Epithelial cell of esophagus (primary cell): ENCODE data around the gene TMEM151B.
"Not testable (repeated sequence)": the region's sequence is repeated elsewhere in the genome, so short reads cannot be mapped to it uniquely, and the experiment has no call there.

Experiments used
- DNase-seq: peaks from one replicate; pipeline ENCODE4 v3.0.0; 2010; ENCODE audit warnings: low read depth
- H3K4me3 ChIP-seq: 2 replicates; pipeline ENCODE4 v1.5.1; 2011; ENCODE audit warnings: mild to moderate bottlenecking, low read length, control low read depth
- TF ChIP-seq, protein P1 (sequence below): IDR thresholded peaks from 2 replicates; pipeline ENCODE4 v1.5.1; 2011; ENCODE audit warnings: low read depth, mild to moderate bottlenecking, low read length, control low read depth, inconsistent platforms; ENCODE audit not compliant: insufficient read depth; ENCODE audit errors: missing control alignments

Gene TMEM151B

DNA sequence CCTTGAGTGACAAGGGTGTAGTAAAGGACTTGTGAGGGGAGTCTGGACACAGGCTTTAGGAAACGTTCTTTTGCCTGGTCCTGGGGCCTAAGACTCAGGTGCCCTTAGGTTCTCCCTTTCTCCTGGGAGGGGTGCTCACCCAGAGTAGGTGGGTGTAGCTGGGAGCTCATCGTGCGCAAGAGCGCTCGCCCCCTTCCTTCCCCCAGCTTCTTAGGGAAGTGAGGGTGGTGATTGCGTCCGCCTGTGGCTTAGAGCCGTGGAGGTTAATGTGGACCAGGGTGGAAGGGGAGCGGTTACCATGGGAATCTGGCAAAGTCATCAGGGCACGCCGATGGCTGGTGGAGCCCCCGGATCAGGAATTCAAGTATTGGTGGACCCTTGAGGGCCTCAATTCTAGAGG is 46.2 kb downstream of the TMEM151B start:
- TF ChIP-seq, protein P1, sequence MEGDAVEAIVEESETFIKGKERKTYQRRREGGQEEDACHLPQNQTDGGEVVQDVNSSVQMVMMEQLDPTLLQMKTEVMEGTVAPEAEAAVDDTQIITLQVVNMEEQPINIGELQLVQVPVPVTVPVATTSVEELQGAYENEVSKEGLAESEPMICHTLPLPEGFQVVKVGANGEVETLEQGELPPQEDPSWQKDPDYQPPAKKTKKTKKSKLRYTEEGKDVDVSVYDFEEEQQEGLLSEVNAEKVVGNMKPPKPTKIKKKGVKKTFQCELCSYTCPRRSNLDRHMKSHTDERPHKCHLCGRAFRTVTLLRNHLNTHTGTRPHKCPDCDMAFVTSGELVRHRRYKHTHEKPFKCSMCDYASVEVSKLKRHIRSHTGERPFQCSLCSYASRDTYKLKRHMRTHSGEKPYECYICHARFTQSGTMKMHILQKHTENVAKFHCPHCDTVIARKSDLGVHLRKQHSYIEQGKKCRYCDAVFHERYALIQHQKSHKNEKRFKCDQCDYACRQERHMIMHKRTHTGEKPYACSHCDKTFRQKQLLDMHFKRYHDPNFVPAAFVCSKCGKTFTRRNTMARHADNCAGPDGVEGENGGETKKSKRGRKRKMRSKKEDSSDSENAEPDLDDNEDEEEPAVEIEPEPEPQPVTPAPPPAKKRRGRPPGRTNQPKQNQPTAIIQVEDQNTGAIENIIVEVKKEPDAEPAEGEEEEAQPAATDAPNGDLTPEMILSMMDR, result no peak
- DNase-seq, result no peak
- H3K4me3 ChIP-seq, result no peak overlapping the region

DNA sequence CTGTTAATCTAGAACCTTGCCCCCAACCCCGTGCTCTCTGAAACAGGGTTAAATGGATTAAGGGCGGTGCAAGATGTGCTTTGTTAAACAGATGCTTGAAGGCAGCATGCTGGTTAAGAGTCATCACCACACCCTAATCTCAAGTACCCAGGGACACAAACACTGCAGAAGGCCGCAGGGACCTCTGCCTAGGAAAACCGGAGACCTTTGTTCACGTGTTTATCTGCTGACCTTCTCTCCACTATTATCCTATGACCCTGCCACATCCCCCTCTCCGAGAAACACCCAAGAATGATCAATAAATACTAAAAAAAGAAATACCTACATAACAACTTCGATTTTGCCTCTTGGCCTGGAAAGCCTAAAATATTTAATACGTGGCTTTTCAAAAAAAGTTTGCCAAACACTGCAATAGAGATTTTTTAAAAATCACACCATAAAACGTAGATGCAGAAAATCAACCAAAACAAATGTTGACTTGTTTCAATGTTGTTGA is 46.9 kb downstream of the TMEM151B start:
- H3K4me3 ChIP-seq, DNase-seq: not testable (repeated sequence)

DNA sequence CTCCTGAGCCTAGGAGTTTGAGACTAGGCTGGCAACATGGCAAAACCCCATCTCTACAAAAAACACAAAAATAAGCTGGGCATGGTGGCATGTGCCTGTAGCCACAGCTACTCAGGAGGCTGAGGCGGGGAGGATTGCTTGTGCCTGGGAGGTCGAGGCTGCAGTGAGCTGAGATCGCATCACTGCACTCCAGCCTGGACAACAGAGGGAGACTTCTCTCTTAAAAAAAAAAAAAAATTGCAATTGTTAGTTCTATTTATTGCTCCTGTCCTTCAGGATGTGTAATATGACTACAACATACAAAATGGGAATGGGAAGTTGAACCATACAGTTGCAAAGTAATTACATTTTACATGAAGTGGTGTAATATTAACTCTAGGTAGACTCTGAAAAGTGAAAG is 51.0 kb downstream of the TMEM151B start:
- H3K4me3 ChIP-seq, result no peak overlapping the region
- DNase-seq, result no peak
- TF ChIP-seq, protein P1, result no peak

DNA sequence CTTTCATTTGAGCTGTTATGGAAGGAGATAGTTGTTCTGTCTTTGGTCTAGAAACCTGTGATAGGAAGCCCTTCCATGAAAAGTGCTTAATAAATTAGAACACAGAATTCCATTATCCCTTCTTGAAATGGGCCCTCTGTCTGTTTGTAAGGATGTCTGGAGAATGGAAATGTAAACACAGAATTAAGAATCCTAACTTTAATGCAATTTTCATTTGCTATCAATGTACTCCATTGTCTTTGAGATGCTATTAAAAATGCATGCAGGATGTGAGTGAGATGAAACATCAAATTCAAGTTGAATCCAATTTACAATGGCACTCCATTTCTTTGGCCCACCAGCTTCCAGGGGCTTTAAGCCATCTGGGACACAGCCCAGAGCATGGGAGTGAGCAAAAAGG is 56.8 kb downstream of the TMEM151B start:
- TF ChIP-seq, protein P1, result no peak

DNA sequence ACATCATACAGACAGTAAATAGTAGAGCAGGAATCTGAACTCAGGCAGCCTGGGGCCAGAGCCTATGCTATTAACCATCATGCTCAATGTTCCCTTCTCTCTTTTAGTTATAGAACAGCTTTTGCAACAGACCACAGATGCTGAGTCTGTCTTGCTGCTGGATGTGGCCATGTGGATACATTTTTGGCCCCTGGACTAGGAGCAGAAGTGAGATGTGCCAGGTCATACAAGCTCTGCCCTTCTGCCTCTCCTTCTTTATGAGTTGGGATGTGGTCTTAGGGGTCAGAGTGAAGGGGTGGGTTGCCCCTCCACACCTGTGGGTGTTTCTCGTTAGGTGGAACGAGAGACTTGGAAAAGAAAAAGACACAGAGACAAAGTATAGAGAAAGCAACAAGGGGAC is 57.5 kb downstream of the TMEM151B start:
- no peak for DNase-seq
- TF ChIP-seq, protein P1, result no peak
- H3K4me3 ChIP-seq, result no peak overlapping the region

More for the DNA sequence above, 56.8 kb downstream of the TMEM151B start:
- no peak for DNase-seq
- no peak overlapping the region for H3K4me3 ChIP-seq

DNA sequence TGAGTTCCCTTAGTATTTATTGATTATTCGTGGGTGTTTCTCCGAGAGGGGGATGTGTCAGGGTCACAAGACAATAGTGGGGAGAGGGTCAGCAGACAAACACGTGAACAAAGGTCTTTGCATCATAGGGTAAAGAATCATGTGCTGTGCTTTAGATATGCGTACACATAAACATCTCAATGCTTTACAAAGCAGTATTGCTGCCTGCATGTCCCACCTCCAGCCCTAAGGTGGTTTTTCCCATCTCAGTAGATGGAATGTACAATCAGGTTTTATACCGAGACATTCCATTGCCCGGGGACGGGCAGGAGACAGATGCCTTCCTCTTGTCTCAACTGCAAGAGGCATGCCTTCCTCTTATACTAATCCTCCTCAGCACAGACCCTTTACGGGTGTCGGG is 58.0 kb downstream of the TMEM151B start:
- DNase-seq, result not testable (repeated sequence)

DNA sequence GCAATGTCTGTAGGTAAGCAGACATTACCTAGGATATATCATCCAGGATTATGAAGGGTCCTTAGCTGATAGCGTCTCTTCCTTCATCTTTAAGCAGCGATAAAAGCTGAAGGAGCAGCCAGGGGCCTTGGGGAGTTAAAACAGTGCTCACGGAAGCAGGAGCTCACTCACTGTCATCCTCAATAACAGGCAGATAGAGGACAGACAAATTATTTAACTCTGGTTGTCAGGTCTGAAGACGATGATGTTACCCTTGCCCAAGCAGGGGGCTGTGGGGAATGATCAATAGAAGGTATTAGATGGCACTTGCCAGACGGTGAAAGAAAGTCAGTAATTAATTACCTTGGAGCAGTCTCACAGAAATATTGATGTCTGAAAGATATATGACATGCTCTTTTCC is 59.6 kb downstream of the TMEM151B start:
- no peak for DNase-seq
- TF ChIP-seq, protein P1, result no peak
- no peak overlapping the region for H3K4me3 ChIP-seq

More for the DNA sequence above, 58.0 kb downstream of the TMEM151B start:
- not testable (repeated sequence) for H3K4me3 ChIP-seq

DNA sequence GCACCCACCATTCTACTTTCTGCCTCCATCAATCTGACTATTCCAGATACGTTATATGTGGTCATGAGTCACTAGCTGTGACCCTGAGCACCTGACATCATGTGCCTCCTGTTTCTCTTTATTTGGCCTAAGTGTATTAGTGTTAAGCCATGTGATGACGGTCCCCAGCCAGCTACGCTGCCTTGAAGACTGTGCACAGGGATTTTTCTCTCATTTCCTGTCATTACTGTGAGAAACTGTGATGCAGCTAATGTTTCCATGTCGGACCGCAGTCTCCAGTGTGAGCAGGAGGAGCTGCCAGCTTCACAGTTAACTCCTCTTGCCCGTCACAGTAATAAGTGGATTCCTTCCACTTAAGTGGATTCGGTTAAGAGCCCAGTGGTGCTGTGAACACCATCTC is 62.3 kb downstream of the TMEM151B start:
- H3K4me3 ChIP-seq, result no peak overlapping the region
- TF ChIP-seq, protein P1, result no peak
- no peak for DNase-seq
